ENCODE measurements around the gene PRICKLE2.

Gene PRICKLE2

GRCh38 chr3:64125561-64125960, 99.7 kb downstream of the PRICKLE2 start:
- no peak for DNase-seq

DNA sequence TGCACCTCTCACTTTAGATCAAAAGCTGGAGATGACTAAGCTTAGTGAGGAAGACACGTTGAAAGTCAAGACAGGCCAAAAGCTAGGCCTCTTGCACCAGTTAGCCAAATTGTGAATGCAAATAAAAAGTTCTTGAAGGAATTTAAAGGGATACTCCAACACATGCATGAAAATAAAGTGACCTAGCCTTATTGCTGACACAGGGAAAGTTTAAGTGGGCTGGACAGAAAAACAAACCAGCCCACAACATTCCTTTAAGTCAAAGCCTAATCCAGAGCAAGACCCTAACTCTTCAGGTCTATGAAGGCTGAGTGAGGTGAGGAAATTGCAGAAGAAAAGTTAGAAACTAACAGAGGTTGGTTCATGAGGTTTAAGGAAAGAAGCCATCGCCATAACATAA, 101.3 kb downstream of the PRICKLE2 start:
- DNase-seq = no peak

DNA sequence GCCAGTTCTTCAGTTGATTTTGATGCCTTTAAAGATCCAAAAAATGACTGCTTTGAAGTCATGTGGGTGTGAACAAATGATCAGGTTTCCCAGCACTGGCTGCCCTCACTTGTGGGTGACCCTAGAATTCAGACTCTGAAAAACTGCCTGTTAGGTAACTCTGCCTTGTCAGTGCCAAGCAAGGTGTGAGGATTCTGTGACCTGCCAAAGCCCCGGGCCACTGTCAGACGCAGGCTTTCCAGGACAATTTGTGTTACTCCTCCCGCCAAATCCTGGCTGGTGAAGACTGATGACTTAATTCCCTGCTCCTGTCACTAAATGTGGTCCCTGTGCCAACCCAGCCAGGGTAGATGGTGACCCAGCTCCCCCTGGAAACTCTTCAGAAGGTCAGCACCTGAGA, 102.8 kb downstream of the PRICKLE2 start:
- DNase-seq = no peak

DNA sequence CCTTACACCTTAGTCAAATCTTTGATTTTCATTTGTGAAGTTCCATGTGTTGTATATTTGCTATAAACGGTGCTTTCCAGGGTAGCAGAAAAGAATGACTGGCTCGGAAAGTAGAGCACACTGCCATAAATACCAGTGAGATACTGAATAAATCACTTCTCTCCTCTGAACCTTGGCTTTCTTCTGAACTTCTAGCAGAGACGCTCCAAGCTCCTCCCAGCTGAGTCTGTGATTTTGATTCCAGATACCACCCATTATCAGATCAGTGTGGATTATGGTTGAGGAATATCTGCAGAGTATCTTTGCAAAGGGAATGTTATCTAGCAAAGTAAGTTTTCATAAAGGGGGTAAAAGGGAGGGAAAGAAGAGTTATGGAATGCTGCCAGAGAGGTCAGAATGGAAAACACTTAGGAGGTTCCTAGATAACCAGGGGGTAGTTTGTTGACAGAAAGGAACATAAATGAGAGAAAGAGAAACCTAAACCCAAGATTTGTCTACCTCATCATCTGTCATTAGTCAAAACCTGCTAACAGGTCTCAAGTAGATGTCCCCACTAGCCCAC, 103.4 kb downstream of the PRICKLE2 start:
- no peak for DNase-seq

DNA sequence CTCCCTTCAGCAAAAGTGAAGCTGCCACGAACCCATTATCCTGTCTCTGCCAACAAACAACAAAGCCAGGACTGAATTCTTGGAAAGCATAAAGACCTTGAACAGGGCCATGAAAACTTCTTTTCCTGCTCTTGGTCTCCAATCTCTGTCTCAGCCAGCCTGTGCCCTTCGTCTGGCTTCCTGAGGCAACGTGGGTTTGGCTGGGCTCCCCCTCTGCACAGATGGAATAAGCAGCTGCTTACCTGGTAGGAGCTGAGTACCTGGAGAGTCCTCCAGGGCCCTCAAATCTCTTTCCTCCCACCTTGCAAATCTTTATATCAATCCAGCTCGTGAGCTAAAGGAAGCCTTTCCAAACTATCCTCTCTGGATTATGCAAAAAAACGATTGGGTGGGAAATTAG, 104.4 kb downstream of the PRICKLE2 start:
- DNase-seq = no peak

DNA sequence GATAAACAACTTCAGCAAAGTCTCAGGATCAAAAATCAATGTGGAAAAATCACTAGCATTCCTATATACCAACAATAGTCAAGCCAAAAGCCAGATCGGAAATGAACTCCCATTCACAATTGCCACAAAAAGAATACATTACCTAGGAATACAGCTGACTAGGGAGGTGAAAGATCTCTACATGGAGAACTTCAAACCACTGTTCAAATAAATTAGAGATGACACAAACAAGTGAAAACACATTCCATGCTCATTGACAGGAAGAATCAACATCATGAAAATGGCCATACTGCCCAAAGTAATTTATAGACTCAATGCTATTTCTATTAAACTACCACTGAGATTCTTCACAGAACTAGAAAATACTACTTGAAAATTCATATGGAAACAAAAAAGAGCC, 107.8 kb downstream of the PRICKLE2 start:
- no peak for DNase-seq

DNA sequence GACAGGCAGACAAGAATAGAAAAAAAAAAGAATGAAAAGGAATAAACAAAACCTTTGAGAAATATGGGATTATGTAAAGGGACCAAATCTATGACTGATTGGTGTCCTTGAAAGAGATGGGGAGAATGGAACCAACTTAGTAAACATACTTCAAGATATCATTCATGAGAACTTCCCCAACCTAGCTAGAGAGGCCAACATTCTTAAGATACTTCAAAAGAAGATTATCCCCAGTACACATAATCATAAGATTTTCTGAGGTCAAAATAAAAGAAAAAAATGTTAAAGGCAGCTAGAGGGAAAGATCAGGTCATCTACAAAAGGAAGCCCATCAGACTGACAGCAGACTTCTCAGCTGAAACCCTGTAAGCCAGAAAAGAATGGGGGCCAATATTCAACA, 110.6 kb downstream of the PRICKLE2 start:
- DNase-seq = no peak

DNA sequence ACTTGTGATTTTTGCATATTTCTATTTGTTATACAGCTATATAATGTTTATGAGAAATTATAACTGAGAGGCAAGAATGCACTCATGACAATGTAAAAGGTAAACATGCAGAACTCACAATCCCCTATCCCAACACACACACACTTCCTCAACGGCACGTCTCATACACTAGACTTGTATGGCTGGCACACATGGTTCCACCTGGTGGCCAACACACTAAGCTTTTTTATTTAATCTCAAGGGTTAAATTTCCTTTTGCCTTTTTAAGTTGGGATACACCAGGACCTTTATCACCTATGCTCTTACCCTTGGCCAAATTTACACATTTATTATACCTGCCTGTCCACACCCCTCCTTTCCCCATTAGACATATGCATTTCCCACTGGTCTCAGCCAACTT, 113.4 kb downstream of the PRICKLE2 start:
- no peak for DNase-seq

- no peak for DNase-seq
Measured at GRCh38 chr3:64111083-64111482, 114.2 kb downstream of the PRICKLE2 start.

- DNase-seq = peak; percentile 19
Measured at GRCh38 chr3:64110071-64110470, 115.2 kb downstream of the PRICKLE2 start.

- DNase-seq = no peak
Measured at GRCh38 chr3:64109438-64109837, 115.8 kb downstream of the PRICKLE2 start.

GRCh38 chr3:64108784-64109317, 116.4 kb downstream of the PRICKLE2 start:
- no peak for DNase-seq

- DNase-seq = no peak
Measured at GRCh38 chr3:64108231-64108630, 117.0 kb downstream of the PRICKLE2 start.

DNA sequence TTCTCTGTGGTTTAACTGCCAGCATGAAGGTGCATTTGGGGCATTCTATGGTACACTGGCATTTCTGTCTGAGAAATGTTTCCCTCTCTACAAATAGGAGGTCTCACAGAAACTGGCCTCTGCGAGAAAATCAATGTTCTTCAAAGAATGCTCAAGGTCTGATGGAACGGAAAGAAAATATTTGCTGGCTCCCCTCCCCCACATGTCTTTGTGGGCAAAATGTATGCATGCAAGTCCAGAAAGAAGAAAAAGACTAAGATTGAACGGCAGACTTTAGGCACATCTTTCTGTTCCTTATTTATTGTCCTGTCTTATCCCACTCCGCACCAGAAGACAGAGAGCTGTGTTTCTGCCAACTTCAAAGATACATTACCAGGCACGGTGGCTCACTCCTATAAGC, 118.1 kb downstream of the PRICKLE2 start:
- DNase-seq = no peak

DNA sequence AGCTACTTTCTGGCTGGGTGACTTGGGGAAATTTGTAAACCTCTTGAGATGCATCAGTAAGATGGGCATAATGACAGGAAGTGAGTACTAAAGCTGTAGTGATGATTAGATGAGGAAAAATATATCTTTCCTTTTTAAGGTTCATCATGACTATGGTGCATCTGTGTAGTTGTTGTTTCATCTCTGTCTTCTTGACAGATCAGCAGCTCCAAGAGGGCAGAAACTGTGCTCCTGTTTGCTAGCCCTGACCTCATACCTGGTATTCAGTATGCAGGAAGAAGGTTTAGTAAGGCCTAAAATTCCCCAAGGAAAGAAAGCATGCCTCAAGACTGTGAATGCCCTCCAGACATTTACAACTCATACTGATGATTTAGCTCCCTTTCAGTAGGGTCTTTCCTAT, 119.5 kb downstream of the PRICKLE2 start:
- no peak for DNase-seq

GRCh38 chr3:64104691-64105111, 120.6 kb downstream of the PRICKLE2 start:
- no peak for DNase-seq

- no peak for DNase-seq
Measured at GRCh38 chr3:64104006-64104405, 121.3 kb downstream of the PRICKLE2 start.

DNA sequence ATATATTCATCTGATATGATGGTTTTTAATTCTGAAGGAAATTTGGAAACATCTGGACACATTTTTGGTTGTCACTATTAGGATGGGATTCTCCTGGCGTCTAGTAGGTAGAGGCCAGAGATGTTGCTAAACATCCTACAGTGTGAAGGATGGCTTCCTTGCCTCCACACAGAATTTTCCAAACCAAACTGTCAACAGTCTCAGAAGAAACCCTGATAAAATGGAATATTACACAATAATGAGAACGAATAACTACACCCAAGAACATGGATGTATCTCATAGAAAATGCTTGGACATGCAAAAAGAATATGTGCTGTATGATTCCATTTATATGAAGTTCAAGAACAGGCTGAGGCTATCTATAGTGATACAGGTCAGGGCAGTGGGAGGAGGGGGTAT, 122.1 kb downstream of the PRICKLE2 start:
- DNase-seq = no peak

DNA sequence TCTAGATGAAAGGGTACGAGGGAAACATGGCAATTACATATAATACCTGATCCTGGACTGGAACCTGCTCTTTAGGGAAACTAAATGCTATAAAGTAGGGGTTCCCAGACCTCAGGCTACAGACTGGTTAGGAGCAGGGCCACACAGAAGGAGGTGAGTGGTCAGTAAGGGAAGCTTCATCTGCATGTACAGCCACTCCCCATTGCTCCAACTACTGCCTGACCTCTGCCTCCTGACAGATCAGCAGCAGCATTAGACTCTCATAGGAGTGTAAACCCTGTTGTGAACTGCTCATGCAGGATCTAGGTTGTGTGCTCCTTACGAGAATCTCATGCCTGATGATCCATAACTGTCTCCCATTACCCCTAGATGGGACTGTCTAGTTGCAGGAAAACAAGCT, 123.1 kb downstream of the PRICKLE2 start:
- DNase-seq = no peak

- no peak for DNase-seq
Measured at GRCh38 chr3:64099316-64099715, 126.0 kb downstream of the PRICKLE2 start.

GRCh38 chr3:64098670-64099069, 126.6 kb downstream of the PRICKLE2 start:
- DNase-seq = no peak

- DNase-seq = no peak
Measured at GRCh38 chr3:64097920-64098319, 127.3 kb downstream of the PRICKLE2 start.

DNA sequence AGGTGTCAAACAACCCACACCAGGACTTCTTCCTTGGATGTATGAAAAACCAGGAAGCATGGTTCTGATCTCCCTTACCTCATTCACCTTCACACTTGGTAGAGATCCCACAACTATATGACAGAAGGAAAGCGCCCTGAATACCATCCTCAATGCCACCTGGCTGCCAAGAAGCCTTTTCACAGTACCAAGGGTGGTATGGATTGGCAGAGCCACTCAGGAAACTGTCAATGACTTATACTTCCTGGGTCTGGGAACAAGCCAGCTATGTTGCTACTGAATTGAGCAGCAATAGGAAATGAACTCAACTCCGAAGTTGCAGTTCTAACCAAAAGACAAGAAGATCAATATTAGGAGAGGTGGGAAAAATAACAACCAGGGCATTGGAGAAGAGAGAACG, 129.5 kb downstream of the PRICKLE2 start:
- DNase-seq = no peak

DNA sequence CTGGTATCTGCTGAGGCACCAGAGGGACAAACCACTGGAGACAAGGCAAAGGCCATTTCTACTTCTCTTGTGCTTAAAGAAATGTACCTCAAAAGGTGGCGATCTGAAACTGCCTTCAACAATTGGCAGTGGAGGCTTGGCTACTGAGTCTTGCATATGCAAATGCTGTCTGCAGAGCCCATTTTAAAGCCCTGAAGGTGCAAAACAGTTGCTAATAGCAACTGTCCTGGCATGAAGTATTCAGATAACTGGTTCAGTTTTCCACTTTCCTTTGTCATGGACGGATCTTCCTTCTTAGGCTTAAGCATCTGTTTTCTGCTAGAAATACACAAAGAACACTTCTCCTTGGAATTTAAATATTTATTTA, 130.6 kb downstream of the PRICKLE2 start:
- DNase-seq = no peak
